GM12864 (cell line): ENCODE results near the gene CELSR2.

ENCODE experiments used
- DNase-seq: peaks from one replicate; pipeline ENCODE4 v3.0.0-alpha.2; 2011; ENCODE audit warnings: low read depth
- H3K4me3 ChIP-seq: 2 replicates; pipeline ENCODE4 v1.5.1; 2011; ENCODE audit warnings: mild to moderate bottlenecking, low read depth, low read length, control low read depth
- TF ChIP-seq, protein P1 (sequence below): IDR thresholded peaks from 2 replicates; pipeline ENCODE4 v1.5.1; 2011; ENCODE audit warnings: low read depth, mild to moderate bottlenecking, moderate library complexity, low read length, control low read depth, inconsistent platforms; ENCODE audit errors: missing control alignments

The CELSR2 gene

DNA sequence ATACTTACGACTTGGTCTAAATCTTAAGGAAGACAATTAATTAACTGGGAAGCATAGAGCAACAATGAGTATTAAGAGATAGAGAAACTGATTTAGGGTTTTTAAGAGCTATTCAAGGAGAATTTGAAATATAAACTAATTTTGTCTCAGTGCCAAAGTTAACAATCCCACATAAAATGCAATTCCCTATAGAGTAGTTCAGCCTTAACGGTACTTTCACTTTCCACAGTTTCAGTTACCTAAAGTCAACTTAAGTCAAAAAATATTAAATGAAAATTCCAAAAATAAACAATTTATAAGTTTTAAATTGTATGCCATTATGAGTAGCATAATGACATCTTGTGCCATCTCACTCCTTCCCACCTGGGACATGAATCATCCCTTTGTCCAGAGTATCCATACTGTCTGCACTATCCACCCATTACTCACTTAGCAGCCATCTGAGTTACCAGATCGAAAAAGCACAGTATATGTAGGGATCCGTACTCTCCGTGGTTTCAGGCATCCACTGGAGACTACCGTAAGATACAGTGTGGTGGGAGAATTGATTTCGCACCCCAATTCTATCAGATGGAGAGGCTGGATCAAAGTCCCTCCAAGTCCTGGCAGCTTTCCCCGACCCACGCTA is 40.4 kb upstream of the CELSR2 start:
- TF ChIP-seq, protein P1, sequence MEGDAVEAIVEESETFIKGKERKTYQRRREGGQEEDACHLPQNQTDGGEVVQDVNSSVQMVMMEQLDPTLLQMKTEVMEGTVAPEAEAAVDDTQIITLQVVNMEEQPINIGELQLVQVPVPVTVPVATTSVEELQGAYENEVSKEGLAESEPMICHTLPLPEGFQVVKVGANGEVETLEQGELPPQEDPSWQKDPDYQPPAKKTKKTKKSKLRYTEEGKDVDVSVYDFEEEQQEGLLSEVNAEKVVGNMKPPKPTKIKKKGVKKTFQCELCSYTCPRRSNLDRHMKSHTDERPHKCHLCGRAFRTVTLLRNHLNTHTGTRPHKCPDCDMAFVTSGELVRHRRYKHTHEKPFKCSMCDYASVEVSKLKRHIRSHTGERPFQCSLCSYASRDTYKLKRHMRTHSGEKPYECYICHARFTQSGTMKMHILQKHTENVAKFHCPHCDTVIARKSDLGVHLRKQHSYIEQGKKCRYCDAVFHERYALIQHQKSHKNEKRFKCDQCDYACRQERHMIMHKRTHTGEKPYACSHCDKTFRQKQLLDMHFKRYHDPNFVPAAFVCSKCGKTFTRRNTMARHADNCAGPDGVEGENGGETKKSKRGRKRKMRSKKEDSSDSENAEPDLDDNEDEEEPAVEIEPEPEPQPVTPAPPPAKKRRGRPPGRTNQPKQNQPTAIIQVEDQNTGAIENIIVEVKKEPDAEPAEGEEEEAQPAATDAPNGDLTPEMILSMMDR = no peak
- no peak overlapping the region for H3K4me3 ChIP-seq
- no peak for DNase-seq

DNA sequence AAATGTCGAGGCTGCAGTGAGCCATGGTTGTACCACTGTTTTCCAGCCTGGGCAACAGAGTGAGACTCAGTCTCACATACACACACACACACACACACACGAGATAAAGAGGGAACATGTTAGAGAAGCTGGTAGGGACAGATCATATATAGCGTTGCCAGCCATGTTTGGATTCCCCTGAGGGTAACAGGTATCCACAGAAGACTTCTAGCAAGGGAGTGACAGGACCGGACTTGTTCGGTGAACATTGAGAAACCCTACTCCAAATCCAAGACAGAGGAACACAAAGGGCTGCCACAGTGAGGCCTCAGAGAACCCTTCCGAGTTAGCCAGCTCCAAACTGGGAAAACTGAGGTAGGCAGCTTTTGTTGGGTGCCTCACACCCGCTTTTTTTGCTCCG is 39.3 kb upstream of the CELSR2 start:
- no peak overlapping the region for H3K4me3 ChIP-seq
- TF ChIP-seq, protein P1 = no peak
- no peak for DNase-seq

DNA sequence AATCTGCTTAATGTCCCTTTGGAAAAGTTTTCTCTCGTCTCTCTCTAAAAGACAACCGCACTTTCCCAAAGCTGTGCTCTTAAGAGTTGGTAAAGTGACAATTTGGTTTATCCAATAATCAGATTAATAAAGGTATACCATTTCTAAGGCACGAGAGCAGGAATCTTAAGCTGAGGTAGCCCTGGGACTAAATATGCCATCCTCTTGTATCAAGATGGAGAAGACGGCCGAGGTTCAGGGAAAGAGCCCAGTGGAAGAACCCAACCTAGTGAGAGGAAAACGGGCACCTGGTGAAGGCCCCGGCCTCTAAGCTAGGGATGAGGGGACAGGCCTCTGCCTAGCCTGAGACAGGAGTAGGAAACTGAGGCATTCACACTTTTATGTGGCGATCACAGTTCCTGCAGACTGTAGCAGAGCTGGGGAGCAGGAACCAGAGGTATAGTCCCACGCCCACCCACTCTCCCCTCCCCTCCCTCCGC is 36.0 kb upstream of the CELSR2 start:
- DNase-seq = no peak
- peak overlapping the region; percentile 90 for H3K4me3 ChIP-seq
- TF ChIP-seq, protein P1 = no peak

DNA sequence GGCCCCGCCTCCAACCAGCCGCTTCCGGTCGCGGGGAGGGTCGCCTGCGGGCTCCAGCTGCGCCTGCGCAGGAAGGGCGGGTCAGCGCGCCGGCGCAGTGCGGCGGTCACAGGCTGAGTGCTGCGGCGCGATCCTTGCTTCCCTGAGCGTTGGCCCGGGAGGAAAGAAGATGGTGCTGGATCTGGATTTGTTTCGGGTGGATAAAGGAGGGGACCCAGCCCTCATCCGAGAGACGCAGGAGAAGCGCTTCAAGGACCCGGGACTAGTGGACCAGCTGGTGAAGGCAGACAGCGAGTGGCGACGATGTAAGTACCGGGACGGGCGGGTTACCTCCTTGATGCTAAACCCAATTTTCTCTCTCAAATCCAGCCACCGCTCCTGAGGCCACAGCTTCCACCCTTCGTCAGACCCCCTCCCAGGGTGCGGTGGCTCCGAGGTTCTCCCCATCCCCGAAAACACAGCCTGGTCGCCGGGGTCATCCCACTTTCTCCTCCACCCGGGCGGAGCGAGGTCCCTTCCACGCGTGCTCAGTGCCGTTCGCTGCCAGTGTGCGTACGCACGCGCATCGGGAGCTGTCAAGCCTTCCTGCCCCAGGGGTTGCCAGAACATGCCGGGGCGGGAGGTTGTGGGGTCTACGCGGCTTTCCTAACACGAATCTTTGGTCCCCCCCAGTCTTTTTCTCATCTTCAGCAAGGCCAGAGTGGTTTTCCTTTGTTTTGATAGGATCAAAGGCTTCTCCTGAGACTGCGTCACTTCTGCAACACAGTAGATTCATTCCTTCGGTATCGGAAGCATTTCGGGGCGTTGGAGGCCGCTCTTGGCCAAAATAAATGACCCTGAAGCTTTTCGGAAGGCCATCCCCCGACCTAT is 35.3 kb upstream of the CELSR2 start, which contains the start of gene SARS1:
SARS1 (plus strand) TSS at position 95 of the 870 bp plus-strand sequence; CDS start at position 170, 75 bp downstream.
- H3K4me3 ChIP-seq = peak within 1 kb of the TSS; percentile 90
- DNase-seq = peak; percentile 36
- TF ChIP-seq, protein P1 = no peak

DNA sequence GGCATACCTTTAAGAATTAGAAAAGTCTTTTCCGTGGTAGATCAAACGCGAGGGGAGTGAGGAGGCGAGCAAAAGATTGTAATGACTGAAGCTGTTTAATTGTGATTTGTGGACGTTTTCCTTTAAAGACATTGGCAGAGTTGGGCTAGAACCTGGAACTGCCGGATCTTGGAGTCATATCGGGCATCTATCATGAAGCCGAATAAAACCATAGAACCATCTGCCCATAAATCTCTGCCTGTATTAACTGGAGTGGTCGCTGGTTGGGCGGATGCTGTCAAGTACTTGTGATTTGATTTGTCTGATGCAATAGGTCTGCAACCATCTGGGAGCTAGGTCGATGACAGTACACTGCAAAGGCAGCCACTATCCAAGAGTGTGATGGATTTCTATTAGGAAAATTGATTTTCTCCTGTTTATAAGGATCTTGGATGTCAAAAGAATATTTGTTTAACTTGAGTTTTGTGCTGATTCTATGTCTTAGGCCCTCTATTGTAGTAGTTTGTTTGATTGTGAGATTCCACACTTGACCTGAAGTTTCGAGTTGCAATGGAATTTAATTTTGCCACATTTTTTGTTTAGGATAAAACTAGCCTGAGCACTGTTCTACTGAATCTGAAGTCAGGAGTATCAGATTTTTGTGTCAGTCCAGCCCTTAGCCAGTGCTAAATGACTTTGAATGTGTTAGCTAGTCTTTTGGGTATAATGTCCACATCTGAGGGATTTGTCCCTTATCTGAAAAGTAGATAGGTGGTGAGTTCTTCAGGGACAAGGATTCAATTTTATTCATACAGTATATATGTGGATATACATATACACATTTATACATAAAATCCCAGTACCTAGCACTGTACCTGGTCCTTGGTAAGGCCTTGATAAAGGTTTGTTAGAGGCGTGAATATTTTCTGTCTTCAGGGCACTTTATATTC is 34.4 kb upstream of the CELSR2 start:
- peak; percentile 60 for DNase-seq
- TF ChIP-seq, protein P1 = no peak
- H3K4me3 ChIP-seq = peak overlapping the region; percentile 90

DNA sequence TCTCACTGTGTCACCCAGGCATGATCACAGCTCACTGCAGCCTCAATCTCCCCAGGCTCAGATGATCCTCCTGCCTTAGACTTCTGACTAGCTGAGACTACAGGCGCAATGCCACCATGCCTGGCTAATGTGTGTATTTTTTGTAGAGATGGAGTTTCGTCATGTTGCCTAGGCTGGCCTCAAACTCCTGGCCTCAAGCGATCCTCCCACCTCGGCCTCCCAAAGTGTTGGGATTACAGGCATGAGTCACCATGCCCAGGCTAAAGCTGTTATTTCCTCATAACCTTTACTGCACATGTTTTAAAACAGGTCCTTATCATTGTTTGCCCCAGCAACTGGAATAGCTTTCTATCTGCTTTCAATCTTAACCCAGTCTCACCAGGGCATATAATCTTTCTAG is 32.7 kb upstream of the CELSR2 start:
- no peak for DNase-seq
- TF ChIP-seq, protein P1 = no peak
- H3K4me3 ChIP-seq = no peak overlapping the region
